Left ventricle myocardium superior (tissue), 1 donor: ENCODE results near the gene EIF3A. TPM values are rescaled to one million over a fixed set of nuclear protein-coding genes. Genes with fewer than 3 reads are reported as not detected.

Source experiments
- ATAC-seq: fragments of 200-7000 bp; cut with Tn5 transposase; one replicate; pipeline ENCODE4 v1.9.1; 2020; ENCODE audit warnings: mild to moderate bottlenecking, moderate library complexity
- DNase-seq: peaks from one replicate; pipeline ENCODE4 v3.0.0-alpha.2; 2020
- intact Hi-C: fragments of 100-400 bp; cut with micrococcal nuclease; formaldehyde crosslinking; loops from one replicate; pipeline ENCODE4 v1.11.0; 2022
- total RNA-seq: library from RNA; stranded (reverse); fragmentation: NEBNext Ultra II Directional; extraction: Animal tissue kit (Norgen Biotek cat#: 25700); gene quantifications from one replicate; pipeline ENCODE4 v1.2.1, GENCODE V29; 2021
- donor health status: DM: no; HTN: yes; CAD: no; lungs with severe emphysema.

EIF3A gene
- total RNA-seq, 1 donor from 2014 or later = 106 TPM

DNA sequence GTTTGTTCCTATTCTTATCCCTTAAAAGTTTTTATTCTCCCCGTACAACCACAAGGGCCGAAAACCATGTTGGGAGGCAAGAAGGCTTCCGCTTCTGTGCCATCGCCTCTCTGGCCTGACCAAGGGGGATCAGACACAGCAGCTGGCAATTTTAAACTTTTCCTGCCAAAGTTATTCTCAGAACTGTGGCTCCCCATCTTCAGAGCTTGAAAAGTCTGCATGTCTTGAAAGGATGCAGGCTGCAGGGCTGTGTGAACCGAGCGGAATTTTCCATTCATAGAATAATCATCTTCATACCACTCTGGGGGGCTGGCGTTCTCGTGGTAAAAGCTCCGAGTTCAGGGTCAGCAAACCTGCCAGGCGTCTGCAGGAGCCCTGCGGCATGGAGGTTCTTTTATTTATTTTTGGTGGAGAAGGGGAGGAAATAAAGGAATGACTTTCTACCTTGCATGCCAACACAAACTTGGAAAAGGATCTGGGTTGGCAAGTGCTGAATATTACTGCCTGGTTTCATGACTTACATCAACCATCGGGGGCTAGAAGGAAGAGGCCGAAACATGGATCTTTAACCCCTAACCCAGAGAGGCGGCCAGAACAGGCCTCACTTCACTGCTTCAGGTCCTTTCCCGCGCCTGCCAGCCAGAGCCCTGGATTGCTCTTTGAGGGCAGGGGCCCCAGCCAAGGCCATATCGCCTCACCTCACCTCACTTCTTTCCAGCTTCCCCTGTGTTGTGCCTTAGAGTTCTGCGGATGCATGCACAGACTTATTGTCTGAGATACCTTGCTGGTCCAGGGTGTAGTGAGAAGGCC, 54.1 kb downstream of the EIF3A start:
- ATAC-seq = no peak

GRCh38 chr10:119025776-119026175, 54.8 kb downstream of the EIF3A start:
- intact Hi-C loops = no loop called here

More for the DNA sequence above, 54.1 kb downstream of the EIF3A start:
- intact Hi-C loops = no loop called here
- no peak for DNase-seq

GRCh38 chr10:119025336-119025735, 55.3 kb downstream of the EIF3A start:
- ATAC-seq (peak; percentile 76), DNase-seq (peak; percentile 96)
- intact Hi-C loops = no loop called here

More at GRCh38 chr10:119025776-119026175, 54.8 kb downstream of the EIF3A start:
- peak; percentile 81 for DNase-seq
- ATAC-seq = peak; percentile 71

- ATAC-seq = no peak
- intact Hi-C loops = no loop called here
- no peak for DNase-seq
Measured at GRCh38 chr10:119024882-119025281, 55.7 kb downstream of the EIF3A start.

DNA sequence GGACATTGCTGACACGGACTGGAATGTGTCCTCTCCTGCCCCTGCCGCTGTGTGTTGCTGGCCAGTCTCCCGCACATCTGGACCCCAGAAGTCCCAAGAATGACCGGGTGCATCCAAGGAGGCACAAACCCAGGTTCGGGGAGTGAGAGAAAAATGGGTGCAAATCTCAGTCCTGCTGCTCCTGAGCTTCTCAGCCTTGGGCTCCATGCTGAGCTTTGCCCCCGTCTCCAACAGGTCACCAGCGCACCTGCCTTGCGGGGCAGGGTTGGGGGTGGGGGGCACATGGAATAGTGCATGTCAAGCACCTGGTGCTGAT, 57.1 kb downstream of the EIF3A start:
- intact Hi-C loops = no loop called here
- no peak for ATAC-seq
- DNase-seq = no peak

- DNase-seq (no peak), ATAC-seq (no peak)
- intact Hi-C loops = no loop called here
Measured at GRCh38 chr10:119022846-119023552, 57.6 kb downstream of the EIF3A start.

GRCh38 chr10:119020627-119020946, 60.0 kb downstream of the EIF3A start:
- ATAC-seq = no peak
- DNase-seq = no peak
- intact Hi-C loops = no loop called here

GRCh38 chr10:119007211-119007574, 73.4 kb downstream of the EIF3A start:
- DNase-seq = no peak
- ATAC-seq = no peak
- intact Hi-C loops = no loop called here

DNA sequence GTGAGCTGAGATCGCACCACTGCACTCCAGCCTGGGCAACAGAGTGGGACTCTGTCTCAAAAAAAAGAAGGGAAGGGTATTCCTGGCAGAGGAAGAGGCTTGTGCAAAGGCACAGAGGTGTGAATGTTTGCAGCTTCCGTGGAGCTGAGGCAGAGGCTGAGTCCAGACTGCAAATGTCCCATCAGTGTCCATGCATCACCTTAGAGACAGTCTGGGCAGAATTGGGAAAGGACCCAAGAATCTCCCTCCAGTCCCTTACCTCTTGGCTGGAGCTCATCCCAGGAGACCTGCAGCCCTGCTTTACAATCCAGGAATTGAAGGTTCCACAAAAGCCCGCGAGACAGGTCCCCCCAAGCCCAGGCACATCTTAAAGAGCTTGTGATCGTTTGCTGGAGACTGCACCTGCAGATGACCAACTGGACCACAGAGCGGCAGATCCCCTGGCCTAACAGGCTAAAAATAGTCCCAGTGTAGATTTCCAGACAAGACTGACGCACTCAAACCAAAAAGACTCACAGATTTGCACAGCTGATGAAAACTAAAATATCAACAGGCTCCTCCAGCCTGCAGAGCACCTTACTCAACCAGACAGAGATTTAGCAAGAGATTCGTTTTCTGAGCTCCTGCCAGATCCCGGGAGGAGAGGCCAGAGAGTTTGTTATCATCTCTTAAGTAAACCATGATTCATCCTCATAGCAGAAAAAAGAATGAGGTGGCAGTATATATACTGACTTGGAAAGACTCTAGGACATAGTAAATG, 74.0 kb downstream of the EIF3A start:
- intact Hi-C loops = no loop called here
- peak; percentile 19 for ATAC-seq

DNA sequence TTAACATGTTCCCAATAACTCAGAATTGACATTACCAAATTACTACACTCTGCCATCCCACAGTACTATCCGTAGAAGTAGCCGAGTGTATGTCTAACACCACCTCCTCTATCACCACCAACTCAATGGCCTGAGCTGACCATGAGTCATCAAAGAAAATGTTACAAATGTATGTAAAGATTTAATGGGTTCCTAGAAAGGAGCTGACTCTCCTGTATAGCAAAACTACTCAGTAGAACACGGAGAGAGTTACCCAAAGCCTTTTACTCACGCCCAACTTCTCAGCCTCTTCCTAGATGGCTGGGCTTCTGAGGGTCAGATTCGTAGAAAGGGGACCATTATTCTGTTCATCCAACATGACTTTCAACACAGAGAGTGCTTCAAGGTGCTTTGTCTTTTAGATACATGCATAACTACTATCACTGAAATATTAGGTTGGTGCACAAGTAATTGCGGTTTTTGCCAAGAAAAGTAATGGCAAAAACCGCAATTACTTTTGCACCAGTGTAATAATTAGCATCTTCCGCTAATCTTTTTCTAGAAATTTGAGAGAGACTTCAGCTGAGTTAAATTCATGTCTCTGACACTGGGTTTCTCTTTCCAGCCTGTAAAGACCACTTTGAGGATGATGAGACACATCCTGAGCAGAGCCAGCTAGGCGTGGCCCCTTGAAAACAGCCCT, 75.1 kb downstream of the EIF3A start:
- DNase-seq (no peak), ATAC-seq (no peak)
- intact Hi-C loops = no loop called here

More for the DNA sequence above, 74.0 kb downstream of the EIF3A start:
- no peak for DNase-seq

- no peak for ATAC-seq
- intact Hi-C loops = no loop called here
- DNase-seq = no peak
Measured at GRCh38 chr10:119003572-119004289, 76.9 kb downstream of the EIF3A start.

DNA sequence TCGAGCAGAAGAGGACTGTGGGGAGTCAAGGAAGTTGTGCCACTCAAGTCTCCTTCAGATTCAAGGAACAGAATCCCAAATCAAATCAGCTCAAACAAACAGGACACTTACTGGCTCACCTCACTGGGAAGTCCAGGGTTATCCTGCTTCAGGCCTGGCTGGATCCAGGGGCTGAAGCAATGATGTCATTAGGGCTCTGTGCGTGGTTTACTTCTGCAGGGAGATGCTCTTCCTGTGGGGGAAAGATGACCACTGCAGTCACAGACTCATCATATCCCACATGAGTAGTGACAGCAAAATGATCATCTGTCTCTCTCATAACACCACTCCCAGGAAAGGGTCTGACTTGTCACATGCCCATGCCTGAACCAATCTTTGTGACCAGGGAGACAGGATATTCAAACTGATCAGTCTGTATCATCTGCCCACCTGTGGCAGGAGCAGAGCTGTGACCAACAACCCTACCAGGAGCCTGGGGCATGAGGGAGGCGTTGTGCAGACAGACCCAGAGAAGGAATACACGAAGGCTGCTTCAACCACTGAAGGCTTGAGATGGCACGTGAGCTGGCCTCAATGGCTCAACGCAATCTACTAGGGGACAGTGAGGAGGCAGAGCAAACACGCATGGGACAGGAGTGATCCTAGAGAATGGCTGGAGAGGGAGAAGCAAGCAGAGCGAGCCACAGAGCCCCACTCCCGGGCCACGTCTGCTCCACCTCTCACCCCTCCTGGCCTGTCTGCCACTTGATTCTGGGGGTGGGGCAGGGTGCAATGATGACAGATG, 78.7 kb downstream of the EIF3A start:
- no peak for ATAC-seq
- DNase-seq = no peak
- intact Hi-C loops = no loop called here

DNA sequence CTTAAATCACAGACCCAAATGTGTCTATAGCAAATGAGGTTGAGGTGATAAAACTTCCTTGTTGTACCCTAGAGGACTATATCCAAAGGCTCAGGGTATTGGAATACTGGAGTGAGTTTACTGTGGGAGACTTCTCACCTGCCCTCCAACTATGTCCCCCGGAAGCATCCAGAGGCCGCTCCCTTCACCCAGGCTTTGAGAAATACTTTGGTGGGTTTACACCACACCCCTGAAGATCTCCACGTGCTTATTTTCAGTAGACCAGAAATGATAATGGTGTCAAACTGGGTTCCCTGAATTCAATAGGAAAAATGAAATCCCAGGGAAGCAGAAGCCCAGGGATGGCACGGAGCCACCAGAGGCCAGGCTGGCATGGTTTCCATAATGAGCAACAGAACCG, 82.4 kb downstream of the EIF3A start:
- intact Hi-C loops = no loop called here
- no peak for ATAC-seq
- DNase-seq = no peak

DNA sequence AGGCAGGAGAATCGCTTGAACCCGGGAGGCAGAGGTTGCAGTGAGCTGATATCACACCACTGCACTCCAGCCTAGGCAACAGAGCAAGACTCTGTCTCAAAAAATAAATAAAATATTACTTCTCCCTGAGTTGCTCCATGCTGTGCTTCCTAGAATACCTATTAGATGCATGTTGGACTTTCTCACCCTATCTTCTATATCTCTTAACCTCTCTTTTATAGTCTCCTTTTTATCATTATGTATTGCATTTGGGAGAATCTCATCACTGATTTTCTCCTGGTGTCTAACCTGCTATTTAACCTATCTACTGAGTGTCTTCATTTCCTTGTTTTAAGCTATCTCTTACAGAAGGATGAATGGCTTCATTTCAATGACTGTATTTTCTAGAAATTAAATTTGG, 83.2 kb downstream of the EIF3A start:
- ATAC-seq (no peak), DNase-seq (no peak)
- intact Hi-C loops = no loop called here

DNA sequence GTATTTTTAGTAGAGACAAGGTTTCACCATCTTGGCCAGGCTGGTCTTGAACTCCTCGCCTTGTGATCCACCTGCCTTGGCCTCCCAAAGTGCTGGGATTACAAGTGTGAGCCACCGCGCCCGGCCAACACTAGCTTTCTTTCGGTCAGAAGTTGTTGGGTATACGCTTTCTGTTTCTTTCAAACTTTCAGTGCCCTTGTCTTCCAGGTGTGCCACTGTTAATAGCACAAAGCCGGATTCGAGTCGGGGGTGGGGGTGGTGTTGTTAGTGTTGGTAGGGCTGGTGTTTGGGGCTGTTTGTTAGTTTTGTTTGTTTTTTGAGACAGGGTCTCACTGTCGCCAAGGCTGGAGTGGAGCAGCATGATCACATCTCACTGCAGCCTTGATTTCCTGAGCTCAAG, 84.9 kb downstream of the EIF3A start:
- no peak for ATAC-seq

GRCh38 chr10:118994321-118994720, 86.3 kb downstream of the EIF3A start:
- ATAC-seq = no peak
- no peak for DNase-seq
- intact Hi-C loops = no loop called here

More for the DNA sequence above, 84.9 kb downstream of the EIF3A start:
- intact Hi-C loops = no loop called here
- no peak for DNase-seq

DNA sequence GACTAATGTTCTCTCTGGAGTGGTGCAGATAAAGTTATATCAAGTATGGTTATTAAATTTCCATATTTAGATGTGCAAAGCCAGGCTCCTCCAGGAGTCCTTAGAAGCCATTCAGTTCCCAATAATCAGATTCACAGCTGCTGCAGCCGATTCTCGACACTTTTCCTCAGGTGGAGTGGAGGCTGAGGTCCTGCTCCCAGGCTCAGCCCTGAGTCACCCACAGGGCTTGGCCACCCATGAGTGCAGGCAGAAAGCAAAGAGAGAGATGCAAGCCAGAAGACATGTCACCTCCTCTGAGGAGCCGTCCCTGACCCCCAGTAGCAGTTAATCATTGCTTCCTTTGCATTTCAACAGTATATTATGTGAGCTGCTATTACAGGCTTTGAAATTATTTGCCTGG, 87.4 kb downstream of the EIF3A start:
- ATAC-seq (no peak), DNase-seq (no peak)
- intact Hi-C loops = no loop called here

GRCh38 chr10:118992496-118992895, 88.1 kb downstream of the EIF3A start:
- intact Hi-C loops = no loop called here
- ATAC-seq (no peak), DNase-seq (no peak)
